Activated CD8-positive, alpha-beta memory T cell treated with anti-CD3 and anti-CD28 coated beads for 48 hours (primary cell): ENCODE results near the gene PIAS1.
"Not testable (repeated sequence)": the region's sequence is repeated elsewhere in the genome, so short reads cannot be mapped to it uniquely, and the experiment has no call there.

ENCODE experiments used
- DNase-seq, 3 experiments: peaks; one replicate each; pipeline ENCODE4 v3.0.0-alpha.2; 2020; ENCODE audit warnings: low read depth in 2 of 3, low spot score in 2 of 3

Gene PIAS1

GRCh38 chr15:68230157-68231100 lies 176.3 kb downstream of the PIAS1 start:
- no peak for DNase-seq

GRCh38 chr15:68231102-68231818 lies 177.1 kb downstream of the PIAS1 start:
- DNase-seq, result no peak

- DNase-seq, result no peak
These were observed 178.3 kb downstream of the PIAS1 start for GRCh38 chr15:68232449-68232848.

GRCh38 chr15:68232937-68233336 lies 178.8 kb downstream of the PIAS1 start:
- no peak for DNase-seq

GRCh38 chr15:68234060-68234459 lies 179.9 kb downstream of the PIAS1 start:
- DNase-seq, result no peak

- not testable (repeated sequence) for DNase-seq
These were observed 180.4 kb downstream of the PIAS1 start for GRCh38 chr15:68234520-68234919.

GRCh38 chr15:68235022-68235421 lies 180.9 kb downstream of the PIAS1 start:
- DNase-seq, result no peak

GRCh38 chr15:68239025-68239424 lies 184.9 kb downstream of the PIAS1 start:
- no peak for DNase-seq

- no peak for DNase-seq
These were observed 187.2 kb downstream of the PIAS1 start for GRCh38 chr15:68241088-68241935.
